ENCODE measurements around the gene SS18L1. TPM values are rescaled to one million over a fixed set of nuclear protein-coding genes. Genes with fewer than 3 reads are reported as not detected.

Gene SS18L1
- total RNA-seq, 1 experiment from 2014 or later = 34.7 TPM

DNA sequence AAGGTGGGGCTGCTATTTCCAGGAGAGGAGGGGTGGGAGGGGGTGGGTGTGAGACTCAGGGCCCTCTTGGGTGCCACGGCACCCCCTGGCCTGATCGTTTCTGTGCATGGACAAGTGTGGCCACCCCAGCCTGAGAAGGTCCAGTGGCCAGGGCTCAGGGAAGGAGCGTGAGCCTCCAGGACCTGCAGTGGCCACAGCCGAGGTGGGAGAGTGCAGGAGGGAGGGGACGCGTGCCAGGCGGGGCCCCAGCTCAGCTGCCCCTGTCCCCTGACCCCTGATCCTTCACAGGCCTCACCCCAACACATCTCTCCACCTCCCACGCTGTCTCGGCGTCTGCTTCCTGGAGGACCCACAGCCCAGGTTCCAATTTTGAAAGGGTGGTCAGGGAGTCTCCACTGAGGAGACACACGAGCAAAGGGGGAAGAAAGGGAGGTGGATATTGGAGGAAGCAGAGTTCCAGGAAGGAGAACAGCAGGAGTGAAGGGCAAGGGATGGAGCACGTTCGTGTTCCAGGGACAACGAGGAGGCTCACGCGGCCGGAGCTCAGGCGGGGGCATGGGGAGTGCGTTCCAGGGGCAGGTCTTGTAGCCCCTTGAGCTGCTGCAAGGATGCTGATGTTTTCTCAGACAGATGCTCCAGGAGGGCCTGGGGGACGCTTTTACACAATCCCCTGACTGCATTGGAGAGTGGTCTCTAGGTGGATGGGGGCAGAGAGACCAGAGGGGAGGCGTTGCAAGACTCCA lies 80.7 kb downstream of the SS18L1 start:
- H3K27me3 ChIP-seq (replicated peaks; ENCODE audit: insufficient read depth, low read depth, low read length, poor library complexity) = peaks cover 75% of the 10 kb centered on the region
- no peak overlapping the region for H3K27ac ChIP-seq (ENCODE audit: low read depth, low read length, poor library complexity, severe bottlenecking)
- H3K36me3 ChIP-seq (ENCODE audit: insufficient read depth, low read length, poor library complexity, severe bottlenecking) = no peaks in the 10 kb centered on the region
- peaks cover 5% of the 10 kb centered on the region for H3K4me1 ChIP-seq (ENCODE audit: insufficient read depth, low read length, poor library complexity, severe bottlenecking)
- intact Hi-C loops (cut with micrococcal nuclease; ENCODE audit: unreplicated experiment) = no loop called here
- CTCF ChIA-PET = no interaction called here
- POLR2A ChIA-PET (ENCODE audit: low non-redundant PET) = no interaction called here
- no TSS peak for BruUV-seq (replicated peaks)
- H3K4me3 ChIP-seq (ENCODE audit: low read depth, low read length, poor library complexity, severe bottlenecking) = no peak overlapping the region
- no peak for TF ChIP-seq EZH2 (IDR thresholded peaks at IDR 0.05; ENCODE audit: borderline replicate concordance, low read depth, low read length, poor library complexity, severe bottlenecking)
- TF ChIP-seq, protein P1, sequence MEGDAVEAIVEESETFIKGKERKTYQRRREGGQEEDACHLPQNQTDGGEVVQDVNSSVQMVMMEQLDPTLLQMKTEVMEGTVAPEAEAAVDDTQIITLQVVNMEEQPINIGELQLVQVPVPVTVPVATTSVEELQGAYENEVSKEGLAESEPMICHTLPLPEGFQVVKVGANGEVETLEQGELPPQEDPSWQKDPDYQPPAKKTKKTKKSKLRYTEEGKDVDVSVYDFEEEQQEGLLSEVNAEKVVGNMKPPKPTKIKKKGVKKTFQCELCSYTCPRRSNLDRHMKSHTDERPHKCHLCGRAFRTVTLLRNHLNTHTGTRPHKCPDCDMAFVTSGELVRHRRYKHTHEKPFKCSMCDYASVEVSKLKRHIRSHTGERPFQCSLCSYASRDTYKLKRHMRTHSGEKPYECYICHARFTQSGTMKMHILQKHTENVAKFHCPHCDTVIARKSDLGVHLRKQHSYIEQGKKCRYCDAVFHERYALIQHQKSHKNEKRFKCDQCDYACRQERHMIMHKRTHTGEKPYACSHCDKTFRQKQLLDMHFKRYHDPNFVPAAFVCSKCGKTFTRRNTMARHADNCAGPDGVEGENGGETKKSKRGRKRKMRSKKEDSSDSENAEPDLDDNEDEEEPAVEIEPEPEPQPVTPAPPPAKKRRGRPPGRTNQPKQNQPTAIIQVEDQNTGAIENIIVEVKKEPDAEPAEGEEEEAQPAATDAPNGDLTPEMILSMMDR (conservative IDR thresholded peaks at IDR 0.05; ENCODE audit: low read depth, low read length) = no peak
- no peak for DNase-seq (ENCODE audit: low spot score)
- H3K9me3 ChIP-seq (ENCODE audit: low read depth, low read length, poor library complexity, severe bottlenecking) = no peaks in the 10 kb centered on the region

DNA sequence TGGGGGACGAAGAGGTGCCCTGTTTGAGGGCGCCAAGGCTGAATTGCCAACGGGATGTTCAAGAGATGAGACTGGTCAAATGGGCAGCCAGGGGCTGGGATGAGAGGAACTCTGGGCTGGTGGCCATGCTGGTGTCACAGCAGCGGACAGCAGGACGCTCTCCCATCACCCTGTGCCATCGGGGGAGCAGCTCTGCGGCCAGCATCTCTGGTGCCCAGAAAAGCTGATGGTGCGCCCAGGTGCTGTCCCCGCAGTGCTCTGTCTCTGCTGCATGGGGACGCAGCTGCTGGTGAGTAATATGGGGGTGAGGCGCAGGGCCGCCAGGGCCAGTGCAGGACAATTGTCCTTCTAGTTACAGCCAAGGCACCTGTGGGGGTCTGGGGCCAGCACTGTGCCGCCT lies 81.5 kb downstream of the SS18L1 start:
- POLR2A ChIA-PET (ENCODE audit: low non-redundant PET) = no interaction called here
- CTCF ChIA-PET = no interaction called here
- no peaks in the 10 kb centered on the region for H3K9me3 ChIP-seq (ENCODE audit: low read depth, low read length, poor library complexity, severe bottlenecking)
- BruUV-seq (replicated peaks) = no TSS peak
- intact Hi-C loops (cut with micrococcal nuclease; ENCODE audit: unreplicated experiment) = no loop called here
- DNase-seq (ENCODE audit: low spot score) = no peak
- peaks cover 71% of the 10 kb centered on the region for H3K27me3 ChIP-seq (replicated peaks; ENCODE audit: insufficient read depth, low read depth, low read length, poor library complexity)
- H3K4me1 ChIP-seq (ENCODE audit: insufficient read depth, low read length, poor library complexity, severe bottlenecking) = peaks cover 5% of the 10 kb centered on the region
- no peak overlapping the region for H3K4me3 ChIP-seq (ENCODE audit: low read depth, low read length, poor library complexity, severe bottlenecking)
- H3K36me3 ChIP-seq (ENCODE audit: insufficient read depth, low read length, poor library complexity, severe bottlenecking) = no peaks in the 10 kb centered on the region
- TF ChIP-seq EZH2 (IDR thresholded peaks at IDR 0.05; ENCODE audit: borderline replicate concordance, low read depth, low read length, poor library complexity, severe bottlenecking) = no peak
- TF ChIP-seq, protein P1 (conservative IDR thresholded peaks at IDR 0.05; ENCODE audit: low read depth, low read length) = no peak
- no peak overlapping the region for H3K27ac ChIP-seq (ENCODE audit: low read depth, low read length, poor library complexity, severe bottlenecking)

DNA sequence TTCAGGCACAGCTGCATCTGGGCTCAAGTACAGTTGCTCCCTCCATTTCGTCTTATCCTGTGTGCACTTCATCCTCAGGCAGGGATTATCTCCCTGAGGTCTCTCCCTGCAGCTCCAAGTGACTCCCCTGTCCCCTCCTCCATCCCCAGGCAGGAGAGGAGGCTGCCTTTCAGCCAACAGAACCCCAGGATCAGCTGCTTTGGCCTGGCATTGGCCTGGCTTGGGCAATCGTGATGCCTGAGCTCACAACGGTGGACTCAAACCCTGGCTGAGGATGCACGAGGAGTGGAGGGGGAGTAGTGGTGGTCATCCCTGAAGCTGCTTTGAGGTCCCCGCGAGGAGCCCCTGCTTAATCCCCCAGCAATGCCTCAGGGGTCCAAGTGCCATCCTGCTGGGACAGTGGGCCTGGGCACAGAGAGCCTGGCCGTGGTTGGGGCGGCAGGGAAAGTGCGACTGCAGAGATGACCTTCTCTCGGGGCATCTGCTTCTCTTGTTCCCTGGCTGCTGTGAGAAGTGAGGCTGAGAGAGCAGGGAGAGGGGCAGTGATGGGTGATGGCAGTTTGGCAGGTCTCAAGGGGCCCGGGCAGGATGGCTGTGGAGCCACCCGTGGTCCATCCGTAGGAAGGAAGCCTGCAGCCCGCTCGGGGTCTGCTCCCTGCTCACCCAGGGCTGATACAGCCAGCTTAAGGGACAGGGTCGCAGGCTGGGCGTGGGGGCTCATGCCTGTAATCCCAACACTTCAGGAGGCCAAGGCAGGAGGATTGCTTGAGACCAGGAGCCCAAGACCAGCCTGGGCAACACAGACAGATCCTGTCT lies 82.5 kb downstream of the SS18L1 start:
- H3K4me1 ChIP-seq (ENCODE audit: insufficient read depth, low read length, poor library complexity, severe bottlenecking) = no peaks in the 10 kb centered on the region
- intact Hi-C loops (cut with micrococcal nuclease; ENCODE audit: unreplicated experiment) = no loop called here
- H3K36me3 ChIP-seq (ENCODE audit: insufficient read depth, low read length, poor library complexity, severe bottlenecking) = no peaks in the 10 kb centered on the region
- no peak overlapping the region for H3K4me3 ChIP-seq (ENCODE audit: low read depth, low read length, poor library complexity, severe bottlenecking)
- no TSS peak for BruUV-seq (replicated peaks)
- no peaks in the 10 kb centered on the region for H3K9me3 ChIP-seq (ENCODE audit: low read depth, low read length, poor library complexity, severe bottlenecking)
- ChIA-PET CTCF (no interaction called here), POLR2A (ENCODE audit: low non-redundant PET) (no interaction called here)
- no peak for DNase-seq (ENCODE audit: low spot score)
- no peak overlapping the region for H3K27ac ChIP-seq (ENCODE audit: low read depth, low read length, poor library complexity, severe bottlenecking)
- TF ChIP-seq EZH2 (IDR thresholded peaks at IDR 0.05; ENCODE audit: borderline replicate concordance, low read depth, low read length, poor library complexity, severe bottlenecking) = no peak
- TF ChIP-seq, protein P1 (conservative IDR thresholded peaks at IDR 0.05; ENCODE audit: low read depth, low read length) = no peak
- peaks cover 64% of the 10 kb centered on the region for H3K27me3 ChIP-seq (replicated peaks; ENCODE audit: insufficient read depth, low read depth, low read length, poor library complexity)

All from A673 (cell line).